ENCODE measurements around the gene MATCAP1. TPM values are rescaled to one million over a fixed set of nuclear protein-coding genes. Genes with fewer than 3 reads are reported as not detected.
A peak's percentile ranks its signal among the peaks of the same experiment; 100 is the strongest.

Gene MATCAP1
- total RNA-seq, 1 experiment from 2014 or later: 51.2 TPM

DNA sequence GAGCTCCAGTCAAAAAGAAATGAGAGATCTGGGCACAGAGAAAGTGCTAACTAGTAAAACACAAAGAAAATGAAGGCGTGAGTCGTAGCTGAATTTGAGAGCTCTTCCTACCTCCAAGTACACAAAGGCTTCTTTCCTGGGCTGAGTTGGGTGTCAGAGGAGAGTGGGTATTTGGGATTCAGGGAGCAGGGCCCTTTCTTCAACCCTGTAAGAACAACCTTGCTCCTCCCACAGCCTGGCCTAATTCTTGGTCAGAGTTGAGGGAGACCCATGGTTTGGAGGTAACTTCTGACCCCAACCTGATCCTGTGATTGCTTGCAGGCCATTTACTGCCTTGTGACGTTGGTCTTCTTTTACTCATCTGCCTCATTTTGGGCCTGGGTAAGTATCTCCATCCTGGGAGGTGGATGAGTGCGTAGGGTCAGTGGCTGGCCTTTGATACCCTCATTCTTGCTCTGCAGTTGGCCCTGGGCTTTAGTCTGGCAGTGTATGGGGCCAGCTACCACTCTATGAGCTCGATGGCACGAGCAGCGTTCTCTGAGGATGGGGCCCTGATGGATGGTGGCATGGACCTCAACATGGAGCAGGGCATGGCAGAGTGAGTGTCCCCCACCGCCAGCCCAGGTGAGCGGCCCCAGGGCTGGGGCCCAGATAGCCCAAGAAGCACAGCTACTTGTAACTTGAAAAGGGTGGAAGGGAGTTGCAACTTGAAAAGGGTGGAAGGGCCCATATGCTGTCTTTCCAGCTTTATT, 44.4 kb upstream of the MATCAP1 start:
- H3K79me2 ChIP-seq (ENCODE audit: insufficient read depth, low read length): peaks cover 5% of the 10 kb centered on the region; the same call in 1 of the 2 replicates
- WGBS (ENCODE audit: extremely low coverage, insufficient read length, low lambda C conversion rate): no CpG with 5 or more reads among the region's 9 CpGs
- Mint-ChIP-seq H3K9me3 (no peaks in the 10 kb centered on the region; a peak in 1 of 5 replicates), H3K27ac (no peak overlapping the region), H3K4me1 (peaks cover 17 to 20% of the 10 kb centered on the region in 2 experiments), H3K36me3 (ENCODE audit: insufficient read depth in 1 of 3, low read depth in 3 of 3) (peaks cover 14 to 54% (median 46%) of the 10 kb centered on the region in 3 experiments; a peak in 6 of 7 replicates), H3K27me3 (ENCODE audit: low read depth) (peaks cover 12% of the 10 kb centered on the region), H3K4me3 (peak overlapping the region; percentile 99 to 100)
- H3K56ac ChIP-seq (ENCODE audit: insufficient read length, low read depth, low read length): no peak overlapping the region
- H3K4me1 ChIP-seq (ENCODE audit: insufficient read depth, low read length): peaks cover 4% of the 10 kb centered on the region
- no peaks in the 10 kb centered on the region for H4K20me1 ChIP-seq (ENCODE audit: control insufficient read depth, insufficient read depth, insufficient read length)
- no peak overlapping the region for H3K14ac ChIP-seq (ENCODE audit: insufficient read depth, low read length)
- H2BK20ac ChIP-seq (ENCODE audit: low read depth, low read length, poor library complexity, severe bottlenecking): no peak overlapping the region
- peaks cover 15% of the 10 kb centered on the region for H3K23me2 ChIP-seq (ENCODE audit: insufficient read length, low read depth, low read length, poor library complexity, severe bottlenecking)
- peak overlapping the region; percentile 86 for H3K9ac ChIP-seq (ENCODE audit: extremely low read depth, insufficient read length, low read length)
- DNase-seq: no peak
- no peak overlapping the region for H2BK120ac ChIP-seq (ENCODE audit: low read depth, low read length, poor library complexity, severe bottlenecking)
- H4K91ac ChIP-seq (ENCODE audit: insufficient read length, low read depth, low read length): no peak overlapping the region
- H3K79me1 ChIP-seq (ENCODE audit: insufficient read depth, low read depth, low read length, poor library complexity, severe bottlenecking): peaks cover 3% of the 10 kb centered on the region
- no peak overlapping the region for H3K4ac ChIP-seq (ENCODE audit: low read depth, low read length)
- TF ChIP-seq CTCF (conservative IDR thresholded peaks at IDR 0.05): no peak
- no peak overlapping the region for H3K23ac ChIP-seq (ENCODE audit: insufficient read length, low read depth, low read length)
- H2AFZ ChIP-seq (ENCODE audit: low read length): no peak overlapping the region
- H2AK5ac ChIP-seq (ENCODE audit: insufficient read length, low read length): no peak overlapping the region
- H3K18ac ChIP-seq (ENCODE audit: insufficient read length, low read depth, low read length): no peak overlapping the region
- no peak overlapping the region for H3T11ph ChIP-seq (ENCODE audit: low read length)
- H2BK12ac ChIP-seq (ENCODE audit: insufficient read length, low read depth, low read length): no peak overlapping the region
- H3K9me3 ChIP-seq (ENCODE audit: control insufficient read depth, low read depth, low read length): no peaks in the 10 kb centered on the region
- no peak overlapping the region for H3K27ac ChIP-seq (ENCODE audit: insufficient read length, low read depth, low read length)
- no peaks in the 10 kb centered on the region for H3K27me3 ChIP-seq (ENCODE audit: insufficient read depth, low read length)
- no peak overlapping the region for H2BK15ac ChIP-seq (ENCODE audit: low read depth, low read length)
- H4K8ac ChIP-seq (replicated peaks; ENCODE audit: insufficient read length, low read depth, low read length): peak overlapping the region; percentile 52
- H3K4me2 ChIP-seq (ENCODE audit: insufficient read depth, insufficient read length, low read length): peak overlapping the region; percentile 98
- no peak overlapping the region for H2BK5ac ChIP-seq (ENCODE audit: insufficient read length, low read length)
- no peak overlapping the region for H4K5ac ChIP-seq (ENCODE audit: insufficient read length, low read depth, low read length)

Measured in H9 (cell line).